Measurements from ENCODE around the gene SH3RF3. TPM values are rescaled to one million over a fixed set of nuclear protein-coding genes. Genes with fewer than 3 reads are reported as not detected.

Gene SH3RF3
- total RNA-seq, 1 experiment from 2014 or later, result 1.0 TPM

- TF ChIP-seq AFF4 (CRISPR knock-in tag; IDR thresholded peaks at IDR 0.05; ENCODE audit: borderline replicate concordance) (no peak), SOX15 (CRISPR knock-in tag; IDR thresholded peaks at IDR 0.05) (no peak), OVOL2 (CRISPR knock-in tag; IDR thresholded peaks at IDR 0.05; ENCODE audit: borderline replicate concordance) (no peak)
- TF ChIP-seq, protein P1, sequence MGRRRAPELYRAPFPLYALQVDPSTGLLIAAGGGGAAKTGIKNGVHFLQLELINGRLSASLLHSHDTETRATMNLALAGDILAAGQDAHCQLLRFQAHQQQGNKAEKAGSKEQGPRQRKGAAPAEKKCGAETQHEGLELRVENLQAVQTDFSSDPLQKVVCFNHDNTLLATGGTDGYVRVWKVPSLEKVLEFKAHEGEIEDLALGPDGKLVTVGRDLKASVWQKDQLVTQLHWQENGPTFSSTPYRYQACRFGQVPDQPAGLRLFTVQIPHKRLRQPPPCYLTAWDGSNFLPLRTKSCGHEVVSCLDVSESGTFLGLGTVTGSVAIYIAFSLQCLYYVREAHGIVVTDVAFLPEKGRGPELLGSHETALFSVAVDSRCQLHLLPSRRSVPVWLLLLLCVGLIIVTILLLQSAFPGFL (CRISPR knock-in tag; IDR thresholded peaks at IDR 0.05; ENCODE audit: borderline replicate concordance), result no peak
- TF ChIP-seq, protein P2, sequence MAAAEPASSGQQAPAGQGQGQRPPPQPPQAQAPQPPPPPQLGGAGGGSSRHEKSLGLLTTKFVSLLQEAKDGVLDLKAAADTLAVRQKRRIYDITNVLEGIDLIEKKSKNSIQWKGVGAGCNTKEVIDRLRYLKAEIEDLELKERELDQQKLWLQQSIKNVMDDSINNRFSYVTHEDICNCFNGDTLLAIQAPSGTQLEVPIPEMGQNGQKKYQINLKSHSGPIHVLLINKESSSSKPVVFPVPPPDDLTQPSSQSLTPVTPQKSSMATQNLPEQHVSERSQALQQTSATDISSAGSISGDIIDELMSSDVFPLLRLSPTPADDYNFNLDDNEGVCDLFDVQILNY (CRISPR knock-in tag; IDR thresholded peaks at IDR 0.05), result no peak
These were observed 350.8 kb downstream of the SH3RF3 start (continued) for GRCh38 chr2:109479804-109480203.

GRCh38 chr2:109480486-109481195, 351.6 kb downstream of the SH3RF3 start:
- no peaks in the 10 kb centered on the region for H3K27me3 Mint-ChIP-seq (ENCODE audit: low read depth)
- H3K36me3 Mint-ChIP-seq, result no peaks in the 10 kb centered on the region
- H3K4me3 Mint-ChIP-seq, result no peak overlapping the region
- no peaks in the 10 kb centered on the region for H3K9me3 Mint-ChIP-seq
- ATAC-seq (no peak), DNase-seq (ENCODE audit: low spot score) (no peak)
- no peak overlapping the region for H3K27ac Mint-ChIP-seq
- H3K4me1 Mint-ChIP-seq, result no peaks in the 10 kb centered on the region
- CTCF ChIA-PET, result interaction anchor here (1.2 kb wide), 1 partner anchor 30 kb away, joined by 4 read pairs; no protein-coding TSS in a partner anchor
- POLR2A ChIA-PET, result no interaction called here
- no peak for TF ChIP-seq TEAD1 (CRISPR knock-in tag; IDR thresholded peaks at IDR 0.05)
- no peak for TF ChIP-seq NFATC4 (CRISPR knock-in tag; IDR thresholded peaks at IDR 0.05)
- TF ChIP-seq JUN (CRISPR knock-in tag; IDR thresholded peaks at IDR 0.05), result no peak
- no peak for TF ChIP-seq FOXJ3 (CRISPR knock-in tag; IDR thresholded peaks at IDR 0.05; ENCODE audit: borderline replicate concordance)
- TF ChIP-seq, protein P3, sequence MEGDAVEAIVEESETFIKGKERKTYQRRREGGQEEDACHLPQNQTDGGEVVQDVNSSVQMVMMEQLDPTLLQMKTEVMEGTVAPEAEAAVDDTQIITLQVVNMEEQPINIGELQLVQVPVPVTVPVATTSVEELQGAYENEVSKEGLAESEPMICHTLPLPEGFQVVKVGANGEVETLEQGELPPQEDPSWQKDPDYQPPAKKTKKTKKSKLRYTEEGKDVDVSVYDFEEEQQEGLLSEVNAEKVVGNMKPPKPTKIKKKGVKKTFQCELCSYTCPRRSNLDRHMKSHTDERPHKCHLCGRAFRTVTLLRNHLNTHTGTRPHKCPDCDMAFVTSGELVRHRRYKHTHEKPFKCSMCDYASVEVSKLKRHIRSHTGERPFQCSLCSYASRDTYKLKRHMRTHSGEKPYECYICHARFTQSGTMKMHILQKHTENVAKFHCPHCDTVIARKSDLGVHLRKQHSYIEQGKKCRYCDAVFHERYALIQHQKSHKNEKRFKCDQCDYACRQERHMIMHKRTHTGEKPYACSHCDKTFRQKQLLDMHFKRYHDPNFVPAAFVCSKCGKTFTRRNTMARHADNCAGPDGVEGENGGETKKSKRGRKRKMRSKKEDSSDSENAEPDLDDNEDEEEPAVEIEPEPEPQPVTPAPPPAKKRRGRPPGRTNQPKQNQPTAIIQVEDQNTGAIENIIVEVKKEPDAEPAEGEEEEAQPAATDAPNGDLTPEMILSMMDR (IDR thresholded peaks at IDR 0.05), result no peak
- TF ChIP-seq ETV6 (CRISPR knock-in tag; IDR thresholded peaks at IDR 0.05), result no peak
- no peak for TF ChIP-seq IRF2 (CRISPR knock-in tag; IDR thresholded peaks at IDR 0.05; ENCODE audit: borderline replicate concordance, low read depth)
- TF ChIP-seq MXD4 (CRISPR knock-in tag; IDR thresholded peaks at IDR 0.05; ENCODE audit: borderline replicate concordance), result no peak
- TF ChIP-seq, protein P4, sequence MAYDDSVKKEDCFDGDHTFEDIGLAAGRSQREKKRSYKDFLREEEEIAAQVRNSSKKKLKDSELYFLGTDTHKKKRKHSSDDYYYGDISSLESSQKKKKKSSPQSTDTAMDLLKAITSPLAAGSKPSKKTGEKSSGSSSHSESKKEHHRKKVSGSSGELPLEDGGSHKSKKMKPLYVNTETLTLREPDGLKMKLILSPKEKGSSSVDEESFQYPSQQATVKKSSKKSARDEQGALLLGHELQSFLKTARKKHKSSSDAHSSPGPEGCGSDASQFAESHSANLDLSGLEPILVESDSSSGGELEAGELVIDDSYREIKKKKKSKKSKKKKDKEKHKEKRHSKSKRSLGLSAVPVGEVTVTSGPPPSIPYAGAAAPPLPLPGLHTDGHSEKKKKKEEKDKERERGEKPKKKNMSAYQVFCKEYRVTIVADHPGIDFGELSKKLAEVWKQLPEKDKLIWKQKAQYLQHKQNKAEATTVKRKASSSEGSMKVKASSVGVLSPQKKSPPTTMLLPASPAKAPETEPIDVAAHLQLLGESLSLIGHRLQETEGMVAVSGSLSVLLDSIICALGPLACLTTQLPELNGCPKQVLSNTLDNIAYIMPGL (CRISPR knock-in tag; IDR thresholded peaks at IDR 0.05), result no peak
- no peak for TF ChIP-seq ZNF281 (CRISPR knock-in tag; IDR thresholded peaks at IDR 0.05)
- TF ChIP-seq AFF4 (CRISPR knock-in tag; IDR thresholded peaks at IDR 0.05; ENCODE audit: borderline replicate concordance), result no peak
- TF ChIP-seq ZNF232 (CRISPR knock-in tag; IDR thresholded peaks at IDR 0.05), result no peak
- TF ChIP-seq ZBTB21 (CRISPR knock-in tag; IDR thresholded peaks at IDR 0.05; ENCODE audit: borderline replicate concordance), result no peak
- no peak for TF ChIP-seq ZNF219 (CRISPR knock-in tag; IDR thresholded peaks at IDR 0.05; ENCODE audit: borderline replicate concordance)
- no peak for TF ChIP-seq FOXK1 (CRISPR knock-in tag; IDR thresholded peaks at IDR 0.05)

Measured in WTC11 (cell line).